ENCODE data around the gene BDH1.

- TF ChIP-seq CTCF (conservative IDR thresholded peaks at IDR 0.05 in 1 of 2, IDR thresholded peaks at IDR 0.05 in 1 of 2; ENCODE audit: extremely low read depth in 1 of 2, insufficient read depth in 1 of 2, low read depth in 1 of 2, low read length in 2 of 2) (no peak), EZH2 (IDR thresholded peaks at IDR 0.05; ENCODE audit: borderline replicate concordance, low read length) (no peak)
Observed at GRCh38 chr3:197547306-197548011, 8.3 kb downstream of the BDH1 start.
